Vagina (tissue), 2 donors: ENCODE data around the gene STING1.

Experiments
- CTCF ChIP-seq, 3 experiments: fragments of 450-650 bp in 2 of 3; fragments of 200-600 bp in 1 of 3; sonication (generic) in 1 of 3; IDR thresholded peaks; one replicate each; pipeline ENCODE4 v1.5.1; 2017 to 2019; ENCODE audit warnings: antibody characterized with exemption in 3 of 3, mild to moderate bottlenecking in 2 of 3, moderate library complexity in 2 of 3
- POLR2A ChIP-seq, 2 donors: fragments of 450-650 bp; IDR thresholded peaks; one replicate each; pipeline ENCODE4 v1.6.1; 2017; ENCODE audit warnings: antibody characterized with exemption in 2 of 2, mild to moderate bottlenecking in 2 of 2, moderate library complexity in 2 of 2

- TF ChIP-seq POLR2A (IDR thresholded peaks at IDR 0.05) (no peak), CTCF (IDR thresholded peaks at IDR 0.05) (no peak)
These were observed 11.7 kb downstream of the STING1 start, which contains the start of gene SMIM33 for GRCh38 chr5:139470821-139471300.
